Measurements from ENCODE around the gene UTP3. TPM values are rescaled to one million over a fixed set of nuclear protein-coding genes. Genes with fewer than 3 reads are reported as not detected.

UTP3 gene
- total and polyA plus RNA-seq, 9 of the 15 experiments (the other 6 are each of a cell fraction or from before 2014, with no cell fraction given), result 11.9 to 69.3 (median 34.0) TPM

- TF ChIP-seq SMARCB1 (IDR thresholded peaks at IDR 0.05; ENCODE audit: insufficient read length, low read depth), result no peak
- TF ChIP-seq PHTF2 (CRISPR knock-in tag; IDR thresholded peaks at IDR 0.05), result no peak
- TF ChIP-seq, protein P1, sequence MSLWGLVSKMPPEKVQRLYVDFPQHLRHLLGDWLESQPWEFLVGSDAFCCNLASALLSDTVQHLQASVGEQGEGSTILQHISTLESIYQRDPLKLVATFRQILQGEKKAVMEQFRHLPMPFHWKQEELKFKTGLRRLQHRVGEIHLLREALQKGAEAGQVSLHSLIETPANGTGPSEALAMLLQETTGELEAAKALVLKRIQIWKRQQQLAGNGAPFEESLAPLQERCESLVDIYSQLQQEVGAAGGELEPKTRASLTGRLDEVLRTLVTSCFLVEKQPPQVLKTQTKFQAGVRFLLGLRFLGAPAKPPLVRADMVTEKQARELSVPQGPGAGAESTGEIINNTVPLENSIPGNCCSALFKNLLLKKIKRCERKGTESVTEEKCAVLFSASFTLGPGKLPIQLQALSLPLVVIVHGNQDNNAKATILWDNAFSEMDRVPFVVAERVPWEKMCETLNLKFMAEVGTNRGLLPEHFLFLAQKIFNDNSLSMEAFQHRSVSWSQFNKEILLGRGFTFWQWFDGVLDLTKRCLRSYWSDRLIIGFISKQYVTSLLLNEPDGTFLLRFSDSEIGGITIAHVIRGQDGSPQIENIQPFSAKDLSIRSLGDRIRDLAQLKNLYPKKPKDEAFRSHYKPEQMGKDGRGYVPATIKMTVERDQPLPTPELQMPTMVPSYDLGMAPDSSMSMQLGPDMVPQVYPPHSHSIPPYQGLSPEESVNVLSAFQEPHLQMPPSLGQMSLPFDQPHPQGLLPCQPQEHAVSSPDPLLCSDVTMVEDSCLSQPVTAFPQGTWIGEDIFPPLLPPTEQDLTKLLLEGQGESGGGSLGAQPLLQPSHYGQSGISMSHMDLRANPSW (CRISPR knock-in tag; IDR thresholded peaks at IDR 0.05), result no peak; the same call in 1 of the 2 replicates
- no peak for TF ChIP-seq MIER1 (IDR thresholded peaks at IDR 0.05; ENCODE audit: low read depth)
- TF ChIP-seq HMG20A (CRISPR knock-in tag; conservative IDR thresholded peaks at IDR 0.05), result no peak
- peak; percentile 94 to 99 (median 97) for TF ChIP-seq CTCF (IDR thresholded peaks at IDR 0.05 in 2 of 3, conservative IDR thresholded peaks at IDR 0.05 in 1 of 3; ENCODE audit: insufficient read depth in 2 of 3, low read depth in 1 of 3, low read length in 3 of 3)
- TF ChIP-seq MITF (IDR thresholded peaks at IDR 0.05), result peak; percentile 13
- peak in 1 of 2 experiments; percentile 23; a peak in 1 of 4 replicates for TF ChIP-seq ZMIZ1 (IDR thresholded peaks at IDR 0.05; ENCODE audit: low read depth in 2 of 2, low read length in 2 of 2)
- TF ChIP-seq, protein P2, sequence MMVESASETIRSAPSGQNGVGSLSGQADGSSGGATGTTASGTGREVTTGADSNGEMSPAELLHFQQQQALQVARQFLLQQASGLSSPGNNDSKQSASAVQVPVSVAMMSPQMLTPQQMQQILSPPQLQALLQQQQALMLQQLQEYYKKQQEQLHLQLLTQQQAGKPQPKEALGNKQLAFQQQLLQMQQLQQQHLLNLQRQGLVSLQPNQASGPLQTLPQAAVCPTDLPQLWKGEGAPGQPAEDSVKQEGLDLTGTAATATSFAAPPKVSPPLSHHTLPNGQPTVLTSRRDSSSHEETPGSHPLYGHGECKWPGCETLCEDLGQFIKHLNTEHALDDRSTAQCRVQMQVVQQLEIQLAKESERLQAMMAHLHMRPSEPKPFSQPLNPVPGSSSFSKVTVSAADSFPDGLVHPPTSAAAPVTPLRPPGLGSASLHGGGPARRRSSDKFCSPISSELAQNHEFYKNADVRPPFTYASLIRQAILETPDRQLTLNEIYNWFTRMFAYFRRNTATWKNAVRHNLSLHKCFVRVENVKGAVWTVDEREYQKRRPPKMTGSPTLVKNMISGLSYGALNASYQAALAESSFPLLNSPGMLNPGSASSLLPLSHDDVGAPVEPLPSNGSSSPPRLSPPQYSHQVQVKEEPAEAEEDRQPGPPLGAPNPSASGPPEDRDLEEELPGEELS (CRISPR knock-in tag; IDR thresholded peaks at IDR 0.05; ENCODE audit: borderline replicate concordance), result no peak
- TF ChIP-seq CHCHD3 (CRISPR knock-in tag; IDR thresholded peaks at IDR 0.05), result no peak
- peak; percentile 86 for TF ChIP-seq RB1 (IDR thresholded peaks at IDR 0.05; ENCODE audit: low read depth)
- peak; percentile 83 for TF ChIP-seq FOXJ2 (tag; IDR thresholded peaks at IDR 0.05)
Measured at GRCh38 chr4:70687821-70688794, at the start of gene UTP3 (continued).

All from K562 (cell line).